K562 (cell line): ENCODE data around the gene HMBS. TPM values are rescaled to one million over a fixed set of nuclear protein-coding genes. Genes with fewer than 3 reads are reported as not detected.

Experiments
- BRD9 ChIP-seq: fragments of 450-650 bp; IDR thresholded peaks from 2 replicates; pipeline ENCODE4 v1.6.1; 2018; ENCODE audit warnings: low read depth; ENCODE audit not compliant: partially characterized antibody
- CTCF ChIP-seq, 3 experiments: IDR thresholded peaks in 2 of 3; conservative IDR thresholded peaks in 1 of 3; 2 replicates each; pipeline ENCODE4 v1.5.1; 2011 to 2012; ENCODE audit warnings: low read length in 3 of 3, mild to moderate bottlenecking in 3 of 3, control low read depth in 2 of 3, improper control_type of control experiment in 1 of 3, inconsistent platforms in 1 of 3, low read depth in 1 of 3, mixed read lengths in 1 of 3, moderate library complexity in 1 of 3; ENCODE audit not compliant: insufficient read depth in 2 of 3
- NBN ChIP-seq: fragments of 450-650 bp; IDR thresholded peaks from 2 replicates; pipeline ENCODE4 v1.6.1; 2016; ENCODE audit warnings: low read depth, mild to moderate bottlenecking
- SMC3 ChIP-seq: conservative IDR thresholded peaks from 2 replicates; pipeline ENCODE4 v1.6.1; 2011; ENCODE audit warnings: low read depth, low read length, improper control_type of control experiment; ENCODE audit not compliant: insufficient read depth
- YY1 ChIP-seq, 3 experiments: IDR thresholded peaks; 2 replicates each; pipeline ENCODE4 v1.6.1; 2011; ENCODE audit warnings: low read length in 2 of 3, mild to moderate bottlenecking in 2 of 3, moderate library complexity in 2 of 3, borderline replicate concordance in 1 of 3, control low read depth in 1 of 3, low read depth in 1 of 3; ENCODE audit not compliant: insufficient read depth in 3 of 3, insufficient replicate concordance in 2 of 3, control insufficient read depth in 1 of 3, insufficient read length in 1 of 3; ENCODE audit errors: extremely low read depth in 1 of 3
- polyA plus RNA-seq, 8 experiments: library from polyadenylated mRNA; depleted of rRNA in 4 of 8; stranded (reverse) in 5 of 8; unstranded in 3 of 8; fragments of >200 nt; fragmentation: Nextera tagmentation in 2 of 8; fragmentation: Illumina TruSeq in 1 of 8; extraction: Ambion mirVana in 2 of 8; extraction: Trizol in 1 of 8; gene quantifications; 2 replicates each; pipeline versions ENCODE4 v1.2.1 to v1.2.3, GENCODE V29; 2011 to 2014; ENCODE audit warnings: inconsistent platforms in 1 of 8, missing spikeins in 1 of 8
- total RNA-seq, 7 experiments: library from RNA; depleted of rRNA in 6 of 7; stranded (reverse); fragments of >200 nt in 6 of 7; fragmentation: Illumina TruSeq in 2 of 7; extraction: Trizol in 2 of 7; gene quantifications; 2 replicates each; pipeline versions ENCODE4 v1.2.1 to v1.2.3, GENCODE V29; 2011 to 2021; ENCODE audit warnings: low replicate concordance in 1 of 7
- TF ChIP-seq, protein P1 (sequence below): fragments of 450-650 bp; formaldehyde crosslinking; IDR thresholded peaks from 2 replicates; pipeline ENCODE4 v1.4.0; 2020; ENCODE audit warnings: mild to moderate bottlenecking, moderate library complexity

Gene HMBS
- total and polyA plus RNA-seq, 9 of the 15 experiments (the other 6 are each of a cell fraction or from before 2014, with no cell fraction given) = 56.9 to 385 (median 286) TPM

- TF ChIP-seq SMC3 (0 out of 2 replicates have a peak, but pooled peaks have one; percentile 22), YY1 (IDR thresholded peaks at IDR 0.05; ENCODE audit: borderline replicate concordance in 1 of 3, control insufficient read depth in 1 of 3, extremely low read depth in 1 of 3, insufficient read depth in 3 of 3, insufficient read length in 1 of 3, insufficient replicate concordance in 2 of 3, low read depth in 1 of 3, low read length in 2 of 3) (no peak), NBN (0 out of 2 replicates have a peak, but pooled peaks have one; percentile 37), CTCF (IDR thresholded peaks at IDR 0.05 in 2 of 3, conservative IDR thresholded peaks at IDR 0.05 in 1 of 3; ENCODE audit: insufficient read depth in 2 of 3, low read depth in 1 of 3, low read length in 3 of 3) (peak; percentile 48 to 77 (median 67); a peak in 5 of 6 replicates), BRD9 (peak; percentile 61)
- TF ChIP-seq, protein P1, sequence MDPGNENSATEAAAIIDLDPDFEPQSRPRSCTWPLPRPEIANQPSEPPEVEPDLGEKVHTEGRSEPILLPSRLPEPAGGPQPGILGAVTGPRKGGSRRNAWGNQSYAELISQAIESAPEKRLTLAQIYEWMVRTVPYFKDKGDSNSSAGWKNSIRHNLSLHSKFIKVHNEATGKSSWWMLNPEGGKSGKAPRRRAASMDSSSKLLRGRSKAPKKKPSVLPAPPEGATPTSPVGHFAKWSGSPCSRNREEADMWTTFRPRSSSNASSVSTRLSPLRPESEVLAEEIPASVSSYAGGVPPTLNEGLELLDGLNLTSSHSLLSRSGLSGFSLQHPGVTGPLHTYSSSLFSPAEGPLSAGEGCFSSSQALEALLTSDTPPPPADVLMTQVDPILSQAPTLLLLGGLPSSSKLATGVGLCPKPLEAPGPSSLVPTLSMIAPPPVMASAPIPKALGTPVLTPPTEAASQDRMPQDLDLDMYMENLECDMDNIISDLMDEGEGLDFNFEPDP (CRISPR knock-in tag) = no peak
- TF ChIP-seq, all 486 proteins: peak for 16
Measured at GRCh38 chr11:119100246-119100970, 15.7 kb downstream of the HMBS start (continued).
